Mesendoderm (in vitro differentiated cells): ENCODE data around the gene LRRC7.
A peak's percentile ranks its signal among the peaks of the same experiment; 100 is the strongest.

Experiments used
- DNase-seq: peaks from one replicate; pipeline ENCODE4 v3.0.0; 2013
- H2AK5ac ChIP-seq: 2 replicates; pipeline ENCODE4 v1.6.1; 2013; ENCODE audit warnings: low read length, inconsistent platforms
- H2BK120ac ChIP-seq: 2 replicates; pipeline ENCODE4 v1.6.1; 2013; ENCODE audit warnings: low read depth, mild to moderate bottlenecking, low read length, moderate library complexity, mixed read lengths
- H2BK15ac ChIP-seq: replicated peaks from 2 replicates; pipeline ENCODE4 v1.6.1; 2013; ENCODE audit warnings: low read depth, mild to moderate bottlenecking, moderate library complexity
- H2BK5ac ChIP-seq: 2 replicates; pipeline ENCODE4 v1.6.1; 2013; ENCODE audit warnings: low read length, inconsistent platforms
- H3K18ac ChIP-seq: 2 replicates; pipeline ENCODE4 v1.6.1; 2013; ENCODE audit warnings: mild to moderate bottlenecking, low read length, mixed read lengths
- H3K23ac ChIP-seq: one replicate; pipeline ENCODE4 v1.6.1; 2013; ENCODE audit warnings: low read length
- H3K27ac ChIP-seq: 2 replicates; pipeline ENCODE4 v1.5.1; 2013; ENCODE audit warnings: low read depth, mild to moderate bottlenecking, inconsistent platforms, low read length, moderate library complexity
- H3K27me3 ChIP-seq: 2 replicates; pipeline ENCODE4 v1.6.1; 2013; ENCODE audit warnings: low read length, control low read depth, mild to moderate bottlenecking, inconsistent platforms; ENCODE audit not compliant: insufficient read depth, poor library complexity
- H3K36me3 ChIP-seq: 2 replicates; pipeline ENCODE4 v1.6.1; 2013; ENCODE audit warnings: low read length, inconsistent platforms; ENCODE audit not compliant: control insufficient read depth, insufficient read depth
- H3K4ac ChIP-seq: one replicate; pipeline ENCODE4 v1.6.1; 2013; ENCODE audit warnings: low read depth, mild to moderate bottlenecking, low read length, moderate library complexity
- H3K4me1 ChIP-seq: 2 replicates; pipeline ENCODE4 v1.6.1; 2013; ENCODE audit warnings: low read depth, low read length, inconsistent platforms; ENCODE audit not compliant: control insufficient read depth
- H3K4me2 ChIP-seq: 2 replicates; pipeline ENCODE4 v1.6.1; 2013; ENCODE audit warnings: low read length
- H3K4me3 ChIP-seq: 2 replicates; pipeline ENCODE4 v1.5.1; 2013; ENCODE audit warnings: mild to moderate bottlenecking, low read length
- H3K56ac ChIP-seq: one replicate; pipeline ENCODE4 v1.6.1; 2013; ENCODE audit warnings: low read length
- H3K79me1 ChIP-seq: 2 replicates; pipeline ENCODE4 v1.6.1; 2013; ENCODE audit warnings: low read length, inconsistent platforms
- H3K79me2 ChIP-seq: 2 replicates; pipeline ENCODE4 v1.6.1; 2013; ENCODE audit warnings: mild to moderate bottlenecking, low read length; ENCODE audit not compliant: control insufficient read depth, insufficient read depth
- H3K9ac ChIP-seq: 2 replicates; pipeline ENCODE4 v1.6.1; 2013; ENCODE audit warnings: low read length, inconsistent platforms
- H4K5ac ChIP-seq: one replicate; pipeline ENCODE4 v1.6.1; 2013; ENCODE audit warnings: low read length
- H4K8ac ChIP-seq: one replicate; pipeline ENCODE4 v1.6.1; 2013; ENCODE audit warnings: low read depth, mild to moderate bottlenecking, control low read depth, low read length, moderate library complexity
- WGBS: extraction: QIAGEN DNeasy Blood & Tissue Kit; methylation state at CpG from one replicate; pipeline ENCODE4 v1.1.7; 2013; ENCODE audit warnings: low lambda C conversion rate, missing lambda C conversion rate; ENCODE audit not compliant: insufficient coverage; ENCODE audit errors: extremely low coverage; 5-methylcytosine and 5-hydroxymethylcytosine counted together

LRRC7 gene

GRCh38 chr1:69551476-69552324 is 16.0 kb upstream of the LRRC7 start:
- H3K23ac ChIP-seq = no peak overlapping the region
- no peaks in the 10 kb centered on the region for H3K79me1 ChIP-seq
- no peaks in the 10 kb centered on the region for H3K27me3 ChIP-seq
- no peak overlapping the region for H3K4ac ChIP-seq
- H2AK5ac ChIP-seq = no peak overlapping the region
- no peak overlapping the region for H3K4me2 ChIP-seq
- no peak overlapping the region for H3K18ac ChIP-seq
- H3K56ac ChIP-seq = no peak overlapping the region
- H2BK5ac ChIP-seq = no peak overlapping the region
- no peak overlapping the region for H3K9ac ChIP-seq
- no peaks in the 10 kb centered on the region for H3K79me2 ChIP-seq
- H3K4me1 ChIP-seq = no peaks in the 10 kb centered on the region
- no peaks in the 10 kb centered on the region for H3K36me3 ChIP-seq
- no peak overlapping the region for H3K27ac ChIP-seq
- no peak overlapping the region for H2BK15ac ChIP-seq
- H4K5ac ChIP-seq = no peak overlapping the region
- peak; percentile 2 for DNase-seq
- H4K8ac ChIP-seq = no peak overlapping the region
- H2BK120ac ChIP-seq = no peak overlapping the region
- WGBS = no CpG with 5 or more reads among the region's 8 CpGs
- no peak overlapping the region for H3K4me3 ChIP-seq

DNA sequence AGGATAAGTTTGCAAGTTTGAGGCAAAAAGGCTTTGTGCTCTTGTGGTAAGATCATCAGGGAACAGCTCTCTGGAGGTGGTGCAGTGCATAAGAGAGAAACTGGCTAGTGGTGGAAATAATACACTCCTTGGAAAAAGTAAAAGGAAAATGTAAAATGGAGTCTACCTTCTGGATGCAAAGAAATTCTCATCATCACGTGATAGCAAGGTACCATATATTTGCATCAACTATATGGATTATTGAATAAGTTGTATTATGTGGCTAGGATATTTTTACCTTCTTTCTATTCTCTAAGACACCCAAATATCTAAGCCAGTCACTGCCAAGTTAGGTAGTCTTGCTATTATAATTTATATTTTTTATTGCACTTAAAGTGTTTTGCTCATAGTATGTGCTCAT is 14.0 kb upstream of the LRRC7 start:
- Histone ChIP-seq H3K56ac (no peak overlapping the region), H2AK5ac (no peak overlapping the region), H3K79me1 (no peaks in the 10 kb centered on the region), H3K4me2 (no peak overlapping the region), H3K9ac (no peak overlapping the region), H2BK5ac (no peak overlapping the region), H3K27me3 (no peaks in the 10 kb centered on the region), H3K79me2 (no peaks in the 10 kb centered on the region), H4K8ac (no peak overlapping the region), H2BK120ac (no peak overlapping the region), H3K4me1 (no peaks in the 10 kb centered on the region), H3K23ac (no peak overlapping the region), H3K18ac (no peak overlapping the region), H3K4ac (no peak overlapping the region), H2BK15ac (no peak overlapping the region), H3K4me3 (no peak overlapping the region), H3K27ac (no peak overlapping the region), H4K5ac (no peak overlapping the region), H3K36me3 (no peaks in the 10 kb centered on the region)
- WGBS = no CpG with 5 or more reads among the region's 1 CpG
- no peak for DNase-seq

- peak overlapping the region; percentile 69 for H3K56ac ChIP-seq
- H3K36me3 ChIP-seq = no peaks in the 10 kb centered on the region
- 100% methylated on average over 1 of the region's 47 CpGs for WGBS
- no peak overlapping the region for H3K27ac ChIP-seq
- peak overlapping the region; percentile 3 for H3K9ac ChIP-seq
- peak; percentile 10 for DNase-seq
- no peak overlapping the region for H2BK5ac ChIP-seq
- H2BK120ac ChIP-seq = no peak overlapping the region
- H3K23ac ChIP-seq = no peak overlapping the region
- peaks cover 15% of the 10 kb centered on the region for H3K27me3 ChIP-seq
- no peaks in the 10 kb centered on the region for H3K79me1 ChIP-seq
- no peak overlapping the region for H4K5ac ChIP-seq
- H3K18ac ChIP-seq = no peak overlapping the region
- H4K8ac ChIP-seq = no peak overlapping the region
- no peak overlapping the region for H2BK15ac ChIP-seq
- no peak overlapping the region for H2AK5ac ChIP-seq
- no peak overlapping the region for H3K4ac ChIP-seq
- H3K4me2 ChIP-seq = peak overlapping the region; percentile 74
- peak overlapping the region; percentile 49 for H3K4me3 ChIP-seq
- H3K79me2 ChIP-seq = no peaks in the 10 kb centered on the region
- no peaks in the 10 kb centered on the region for H3K4me1 ChIP-seq
These were observed 876 bp downstream of the LRRC7 start for GRCh38 chr1:69568421-69569174.

DNA sequence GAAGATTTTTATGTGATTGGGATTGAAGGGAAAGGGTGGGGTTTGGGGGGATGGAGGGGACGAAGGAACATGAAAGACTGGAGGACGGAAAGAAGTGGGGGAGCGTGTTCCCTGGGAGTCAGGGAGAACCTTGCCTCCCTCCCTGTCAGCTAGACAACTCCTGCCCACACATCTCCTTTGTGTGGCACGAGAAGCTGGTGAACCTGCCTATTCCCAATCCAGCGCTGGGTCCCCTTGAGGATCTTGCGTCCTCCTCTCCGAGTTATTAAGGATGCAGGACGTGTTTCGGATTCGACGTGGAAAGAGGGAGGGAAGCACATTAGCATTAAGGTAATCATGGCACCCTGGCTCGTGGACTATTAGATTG is 1.4 kb downstream of the LRRC7 start:
- H3K79me1 ChIP-seq = no peaks in the 10 kb centered on the region
- no peak overlapping the region for H3K18ac ChIP-seq
- H3K27me3 ChIP-seq = peaks cover 15% of the 10 kb centered on the region
- H3K4me3 ChIP-seq = no peak overlapping the region
- H3K27ac ChIP-seq = no peak overlapping the region
- H3K79me2 ChIP-seq = no peaks in the 10 kb centered on the region
- no peak overlapping the region for H2BK120ac ChIP-seq
- no peak overlapping the region for H3K9ac ChIP-seq
- H3K56ac ChIP-seq = no peak overlapping the region
- no CpG with 5 or more reads among the region's 12 CpGs for WGBS
- H4K5ac ChIP-seq = no peak overlapping the region
- no peak overlapping the region for H2BK5ac ChIP-seq
- H3K4me2 ChIP-seq = peak overlapping the region; percentile 2
- no peaks in the 10 kb centered on the region for H3K4me1 ChIP-seq
- H3K4ac ChIP-seq = no peak overlapping the region
- H3K23ac ChIP-seq = no peak overlapping the region
- H3K36me3 ChIP-seq = no peaks in the 10 kb centered on the region
- H2BK15ac ChIP-seq = no peak overlapping the region
- DNase-seq = no peak
- no peak overlapping the region for H4K8ac ChIP-seq
- H2AK5ac ChIP-seq = no peak overlapping the region

DNA sequence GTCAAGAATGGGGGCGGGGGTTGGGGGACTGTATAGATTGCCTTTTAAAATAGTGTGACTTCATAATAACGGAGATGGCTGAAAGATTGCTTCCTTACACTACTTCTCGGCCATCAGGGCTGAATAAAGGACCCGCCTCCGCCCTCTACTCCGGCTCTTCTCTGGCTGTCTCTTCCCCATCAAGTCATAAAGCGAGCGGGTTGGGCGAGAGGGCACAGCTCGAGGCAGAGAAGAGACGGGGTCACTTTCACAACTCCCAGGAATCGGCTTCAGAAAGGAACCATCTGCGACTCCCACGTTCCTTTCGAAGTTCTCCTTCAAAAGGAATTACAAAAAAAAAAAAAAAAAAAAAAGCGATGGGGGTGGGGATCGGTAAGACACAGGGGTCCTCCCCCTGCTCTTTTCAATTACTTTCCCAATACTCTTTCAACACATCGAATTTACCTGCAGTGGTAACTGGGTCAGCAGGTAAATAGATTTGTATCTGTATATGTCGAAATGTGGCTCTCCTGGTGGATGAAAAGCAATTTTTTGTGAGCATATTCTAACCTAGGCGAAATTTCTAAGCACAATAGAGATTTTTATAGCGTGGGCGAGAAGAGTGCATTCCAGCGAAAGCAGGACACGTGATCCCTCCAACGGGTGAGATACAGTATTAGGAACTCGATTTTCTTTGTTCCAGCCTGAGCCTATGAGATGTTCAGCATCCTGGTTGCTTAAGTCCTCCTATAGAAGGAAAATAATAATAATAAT is 2.0 kb downstream of the LRRC7 start:
- Histone ChIP-seq H3K4me2 (peak overlapping the region; percentile 39), H3K27ac (no peak overlapping the region), H3K79me1 (no peaks in the 10 kb centered on the region), H2BK15ac (no peak overlapping the region), H2BK120ac (no peak overlapping the region), H3K4me1 (no peaks in the 10 kb centered on the region), H3K4ac (no peak overlapping the region), H2AK5ac (no peak overlapping the region), H4K8ac (no peak overlapping the region), H3K56ac (no peak overlapping the region), H3K27me3 (peaks cover 15% of the 10 kb centered on the region), H3K23ac (no peak overlapping the region), H3K4me3 (no peak overlapping the region), H3K18ac (no peak overlapping the region), H4K5ac (no peak overlapping the region), H2BK5ac (no peak overlapping the region), H3K79me2 (no peaks in the 10 kb centered on the region), H3K36me3 (no peaks in the 10 kb centered on the region), H3K9ac (no peak overlapping the region)
- no CpG with 5 or more reads among the region's 26 CpGs for WGBS
- DNase-seq = peak; percentile 16
